SK-N-DZ (cell line): Measurements from ENCODE around the gene GRHPR.
"Not testable (repeated sequence)": the region's sequence is repeated elsewhere in the genome, so short reads cannot be mapped to it uniquely, and the experiment has no call there.

Source experiments
- DNase-seq: peaks from one replicate; pipeline ENCODE4 v3.0.0-alpha.2; 2015; ENCODE audit warnings: low spot score

Gene GRHPR

GRCh38 chr9:37445832-37446231, 23.3 kb downstream of the GRHPR start:
- DNase-seq: no peak

DNA sequence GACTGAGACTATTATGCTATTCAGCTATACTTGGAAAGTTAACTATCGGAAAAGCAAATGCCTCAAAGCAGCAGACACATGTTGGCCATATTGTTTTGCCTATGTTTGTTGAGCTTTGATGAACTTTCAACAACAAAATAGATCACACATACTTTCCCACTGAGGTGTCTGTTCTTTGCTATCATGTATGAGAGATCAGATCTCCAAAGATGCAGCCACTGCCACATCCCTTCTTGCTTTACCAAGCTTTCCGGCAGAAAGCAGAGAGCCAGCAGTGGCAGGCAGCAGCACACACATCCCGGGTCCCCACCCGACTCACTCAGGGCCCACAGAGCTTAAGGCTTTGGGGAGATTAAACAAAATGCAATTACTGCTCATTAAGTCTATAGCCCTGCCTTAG, 23.9 kb downstream of the GRHPR start:
- no peak for DNase-seq

- no peak for DNase-seq
Measured at GRCh38 chr9:37447111-37447510, 24.6 kb downstream of the GRHPR start.

DNA sequence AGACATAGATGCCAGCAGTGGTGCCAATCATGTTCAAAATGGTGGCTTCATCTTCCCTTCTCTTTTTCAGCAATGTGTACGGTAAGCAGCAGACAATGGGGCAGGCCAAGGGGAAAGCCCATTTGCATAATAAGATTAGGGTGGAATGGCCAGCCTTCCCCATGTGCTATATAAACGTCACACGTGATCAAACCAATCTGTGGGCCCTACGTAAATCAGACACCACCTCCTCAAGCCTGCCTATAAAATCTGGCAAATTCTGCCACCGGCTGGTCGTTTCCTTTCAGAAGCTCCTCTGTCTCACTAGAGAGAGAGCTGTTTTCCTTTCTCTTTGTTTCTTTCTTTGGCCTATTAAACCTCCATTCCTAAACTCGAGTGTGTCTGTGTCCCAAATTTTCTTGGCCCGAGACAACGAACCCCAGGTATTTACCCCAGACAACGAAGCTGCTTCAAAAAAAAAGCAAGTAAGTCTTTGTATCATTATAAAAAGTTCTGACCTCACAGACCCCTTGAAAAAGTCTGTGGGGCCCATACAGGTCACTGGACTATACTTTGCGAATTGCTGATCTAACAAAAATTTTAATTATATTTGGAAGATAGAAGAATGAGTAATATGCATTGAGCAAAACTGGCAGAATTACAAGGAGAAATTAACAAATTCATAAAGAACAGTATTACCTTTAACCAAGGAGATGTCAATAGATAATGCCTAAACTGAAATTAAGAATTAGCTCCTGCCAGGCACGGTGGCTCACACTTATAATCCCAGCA, 27.6 kb downstream of the GRHPR start:
- DNase-seq: peak; percentile 85

DNA sequence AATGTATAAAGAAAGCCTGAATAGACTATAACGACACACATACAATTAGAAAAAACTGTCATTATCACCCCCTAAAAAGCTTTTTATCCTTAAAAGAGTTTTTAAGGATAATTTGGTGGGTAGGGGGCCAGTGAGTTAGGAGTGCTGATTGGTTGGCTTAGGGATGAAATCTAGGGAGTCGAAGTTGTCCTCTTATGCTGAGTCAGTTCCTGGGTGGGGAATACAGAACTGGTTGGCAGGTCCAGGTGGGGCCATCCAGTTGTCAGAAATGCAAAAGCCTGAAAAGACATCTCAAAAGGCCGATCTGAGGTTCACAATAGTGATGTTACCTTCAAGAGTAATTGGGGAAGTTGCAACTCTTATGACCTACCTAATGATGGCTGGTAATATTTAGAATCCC, 29.1 kb downstream of the GRHPR start:
- DNase-seq: no peak

DNA sequence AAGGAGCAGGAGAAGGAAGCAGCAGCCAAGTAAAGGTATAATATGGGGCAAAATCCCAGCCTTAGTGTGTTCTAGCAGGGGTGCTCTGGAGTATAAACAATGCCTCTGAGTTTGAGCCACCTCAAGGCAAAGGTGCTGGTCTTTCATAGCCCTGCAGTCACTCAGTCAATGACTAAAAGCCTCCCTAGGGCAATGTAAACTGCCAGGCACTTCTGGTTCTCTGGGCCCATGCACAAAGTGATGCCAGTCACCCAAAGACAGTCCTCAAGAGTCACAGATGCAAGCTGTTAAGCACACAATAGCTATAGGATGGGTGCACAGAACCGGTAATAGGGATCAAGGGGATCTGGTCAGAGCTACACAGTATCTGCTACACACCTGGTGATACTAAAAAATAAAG, 30.1 kb downstream of the GRHPR start:
- DNase-seq: no peak

DNA sequence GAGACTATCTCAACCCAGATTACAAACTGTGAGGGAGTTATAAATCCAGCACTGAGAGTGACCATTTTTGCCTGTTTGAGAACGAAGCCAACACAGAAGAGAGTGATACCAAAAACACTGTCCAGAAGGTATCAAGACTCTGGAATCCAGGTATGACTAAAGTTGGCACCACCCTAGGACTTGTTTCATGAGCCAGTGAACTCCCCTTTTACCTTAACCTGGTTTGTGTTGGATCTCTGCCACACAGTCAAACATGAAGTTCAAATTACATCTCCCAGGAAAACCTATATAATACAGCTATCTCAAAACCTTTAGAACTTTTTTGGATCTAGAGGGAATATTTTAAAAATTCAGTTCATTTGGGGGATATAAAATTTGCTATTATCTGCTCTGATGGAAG, 31.3 kb downstream of the GRHPR start:
- no peak for DNase-seq

DNA sequence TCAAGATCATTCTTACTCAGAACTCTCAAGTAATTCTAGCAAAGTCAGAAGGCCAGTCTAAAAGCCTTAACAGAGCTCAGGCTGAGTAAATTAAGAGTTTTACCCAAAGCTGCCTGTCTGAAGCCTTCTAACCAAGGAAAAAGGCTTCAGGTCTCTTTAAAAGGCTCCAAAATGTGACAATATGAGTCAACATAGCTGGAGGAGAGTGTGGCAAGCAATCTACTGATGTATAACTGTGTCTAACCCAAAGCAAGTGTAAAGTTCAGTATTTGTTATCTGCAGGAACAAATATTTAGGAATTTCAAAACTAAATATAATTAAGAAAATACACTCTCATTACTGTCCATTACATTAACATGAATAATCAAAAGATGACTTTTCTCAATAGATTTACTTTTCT, 31.7 kb downstream of the GRHPR start:
- DNase-seq: no peak

- no peak for DNase-seq
Measured at GRCh38 chr9:37455884-37456647, 33.6 kb downstream of the GRHPR start.

DNA sequence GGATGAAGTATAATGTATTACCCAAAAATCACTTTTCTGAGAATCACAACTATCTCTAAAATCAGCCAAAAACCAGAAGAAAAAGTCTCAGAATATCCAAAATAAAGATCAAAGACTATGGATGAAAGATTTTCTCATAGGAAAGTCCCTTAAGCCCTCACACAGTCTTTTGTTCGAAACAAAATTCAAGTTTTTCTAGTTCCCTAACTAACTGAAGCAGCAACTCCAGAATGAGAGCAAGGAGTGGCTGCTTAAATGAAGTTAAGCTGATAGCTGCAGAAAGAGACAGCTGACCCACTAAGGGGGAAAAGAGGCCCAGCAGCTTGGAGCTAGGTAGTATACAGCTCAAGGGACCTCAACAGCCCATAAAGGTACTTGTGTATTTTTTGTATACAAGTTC, 34.3 kb downstream of the GRHPR start:
- DNase-seq: no peak

DNA sequence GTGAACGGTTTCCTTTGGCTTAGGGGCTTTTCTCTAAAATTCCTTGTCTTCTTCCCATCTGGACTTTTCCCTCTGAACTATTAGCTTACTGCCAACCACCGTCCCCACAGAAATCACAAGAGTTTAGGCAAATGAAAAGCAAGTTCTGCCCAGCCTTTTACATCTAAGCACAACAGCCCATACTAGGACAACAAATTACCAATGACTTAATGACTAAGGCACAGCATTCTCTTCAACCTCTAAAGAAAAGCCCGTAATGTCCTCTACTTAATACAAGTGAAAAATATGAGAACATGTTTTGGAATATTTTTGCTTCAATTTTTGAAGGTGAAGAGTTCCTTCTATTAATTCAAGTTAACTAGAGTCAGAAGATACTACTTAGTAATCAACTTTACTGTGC, 41.5 kb downstream of the GRHPR start:
- DNase-seq: no peak

DNA sequence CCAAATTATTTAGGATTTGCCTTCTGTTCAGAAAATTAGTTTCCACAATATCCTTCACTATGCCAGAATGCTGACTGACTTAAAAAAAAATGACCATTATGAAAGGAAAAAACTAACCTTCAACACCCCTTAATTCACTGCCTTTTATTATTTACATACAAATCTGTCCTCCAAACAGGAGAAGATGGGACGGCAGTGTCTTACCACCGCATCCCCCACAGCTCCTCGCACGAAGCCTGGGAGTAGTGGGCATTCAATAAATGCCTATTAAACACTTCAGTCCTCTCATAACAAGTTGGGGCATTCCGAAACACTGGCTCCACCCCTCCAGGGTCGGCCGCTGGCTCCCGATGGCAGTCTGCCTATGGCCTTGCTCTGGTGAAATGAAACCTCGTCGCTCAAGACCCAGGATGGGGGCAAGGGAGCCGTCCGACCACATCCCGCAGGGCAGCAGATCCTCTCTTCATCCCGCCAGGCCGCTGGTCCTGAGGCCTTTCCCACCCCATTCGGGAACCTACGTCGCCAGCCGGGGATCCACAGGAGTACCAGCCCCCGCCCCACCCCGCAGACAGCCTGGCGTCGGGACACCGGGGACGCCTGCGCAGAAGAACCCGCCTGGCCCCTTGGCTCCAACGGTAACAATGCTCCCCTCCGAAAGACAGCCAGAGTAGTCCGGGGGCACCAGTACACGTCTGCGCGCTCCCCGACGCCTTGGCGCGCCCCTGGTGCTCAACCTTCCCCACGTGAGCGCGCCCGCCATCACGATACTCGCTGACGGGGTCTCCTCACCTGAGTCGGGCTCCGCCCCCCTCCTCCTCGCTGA, 42.1 kb downstream of the GRHPR start:
- DNase-seq: no peak

DNA sequence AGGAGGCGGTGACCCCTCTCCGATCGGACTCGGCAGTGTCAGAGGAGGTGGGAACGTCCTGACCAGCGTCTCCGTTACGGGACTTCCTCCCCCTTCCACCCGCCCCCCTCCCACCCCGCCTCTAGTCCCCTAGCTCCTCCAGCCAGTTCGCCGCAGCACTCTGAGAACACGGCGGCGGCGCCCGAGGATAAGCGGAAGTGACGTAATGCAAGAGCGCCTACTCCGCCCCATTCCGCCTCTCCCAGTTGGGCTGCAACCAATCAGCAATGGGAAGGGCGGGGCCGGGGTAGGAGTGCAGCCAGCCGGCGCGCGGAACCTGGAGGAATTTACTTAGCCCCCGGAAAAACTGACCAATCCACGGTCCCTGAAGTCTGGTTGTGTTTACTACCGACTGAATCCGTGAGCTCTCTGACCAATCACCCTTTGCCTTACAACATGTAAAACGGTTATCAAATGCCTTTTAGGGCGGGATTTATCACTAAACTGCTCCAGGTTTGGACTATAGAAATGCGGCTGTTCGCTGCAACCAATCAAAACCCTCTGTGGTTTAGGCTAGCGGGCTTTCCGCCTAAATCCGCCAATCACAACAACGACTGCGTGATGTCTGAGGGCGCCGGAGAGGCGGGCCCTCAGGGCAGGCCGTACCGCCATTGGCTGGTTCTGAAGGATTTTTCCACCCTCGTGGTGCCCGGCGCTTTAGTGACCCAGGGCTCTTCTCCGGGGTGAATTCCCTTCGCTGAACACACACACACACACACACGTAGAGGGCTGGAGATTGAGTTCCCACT, 42.9 kb downstream of the GRHPR start, which contains the start of gene ZBTB5:
Gene ZBTB5 (minus strand): TSS at position 202 of the 788 bp plus-strand sequence. CDS start 22,899 bp downstream, outside the sequence.
- peak; percentile 100 for DNase-seq

GRCh38 chr9:37466037-37466709, 43.7 kb downstream of the GRHPR start:
- peak; percentile 90 for DNase-seq

DNA sequence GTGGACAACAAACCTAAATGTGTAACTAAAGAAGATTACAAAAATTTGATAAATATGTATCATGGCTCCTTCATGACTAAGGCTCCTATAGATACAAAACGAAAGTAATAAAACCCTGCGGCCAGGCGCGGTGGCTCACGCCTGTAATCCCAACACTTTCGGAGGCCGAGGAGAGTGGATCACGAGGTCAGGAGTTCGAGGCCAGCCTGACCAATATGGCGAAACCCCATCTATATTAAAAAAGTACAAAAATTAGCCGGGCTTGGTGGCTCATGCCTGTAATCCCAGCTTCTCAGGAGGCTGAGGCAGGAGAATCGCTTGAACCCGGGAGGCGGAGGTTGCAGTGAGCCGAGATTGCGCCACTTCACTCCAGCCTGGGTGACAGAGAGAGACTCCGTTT, 45.0 kb downstream of the GRHPR start:
- not testable (repeated sequence) for DNase-seq

DNA sequence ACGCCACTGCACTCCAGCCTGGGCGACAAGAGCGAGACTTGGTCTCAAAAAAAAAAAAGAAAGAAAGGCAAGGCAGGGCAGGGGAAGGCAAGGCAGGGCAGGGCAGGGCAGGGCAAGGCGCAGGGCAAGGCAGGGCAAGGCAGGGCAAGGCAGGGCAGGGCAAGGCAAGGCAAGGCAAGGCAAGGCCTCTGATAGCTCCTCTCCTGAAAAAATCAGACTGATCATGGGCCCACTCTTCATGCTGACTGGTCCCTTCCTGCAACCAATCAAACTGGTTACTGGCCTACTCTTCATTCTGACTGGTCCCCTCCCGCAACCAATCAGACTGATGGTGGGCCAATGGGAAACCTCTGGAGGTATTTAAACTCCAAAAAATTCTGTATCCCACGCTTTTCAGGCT, 46.1 kb downstream of the GRHPR start:
- DNase-seq: no peak

DNA sequence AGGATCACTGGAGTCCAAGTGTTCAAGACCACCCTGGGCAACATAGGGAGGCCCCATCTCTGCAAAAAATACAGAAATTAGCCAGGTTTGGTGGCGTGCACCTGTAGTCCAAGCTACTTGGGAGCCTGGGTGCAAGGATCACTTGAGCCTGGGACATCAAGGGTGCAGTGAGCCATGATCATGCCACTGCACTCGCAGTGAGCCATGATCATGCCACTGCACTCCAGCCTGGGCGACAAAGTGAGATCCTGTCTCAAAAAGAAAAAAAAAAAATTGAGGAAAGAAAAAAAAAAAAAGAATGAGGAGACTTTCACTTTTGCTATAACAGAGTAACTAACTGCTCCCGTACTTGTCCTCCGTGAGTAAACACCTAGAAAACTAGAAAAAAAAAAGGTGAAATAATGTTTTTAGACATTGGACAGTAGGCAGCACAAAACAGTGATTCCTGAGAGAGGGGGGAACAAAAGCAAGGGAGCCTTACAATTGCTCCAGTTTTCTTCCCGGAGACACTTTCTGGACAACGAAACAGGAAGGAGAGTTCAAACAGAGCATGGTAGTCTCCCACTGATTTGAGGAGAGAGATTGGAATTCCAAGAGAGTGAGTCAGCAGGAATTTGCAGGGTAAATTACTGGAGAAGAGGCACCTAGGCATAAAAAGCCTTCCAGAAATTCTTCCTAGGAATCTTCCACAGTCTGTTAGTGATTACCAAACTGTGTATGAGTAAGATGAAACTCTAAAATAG, 49.6 kb downstream of the GRHPR start:
- DNase-seq: no peak

DNA sequence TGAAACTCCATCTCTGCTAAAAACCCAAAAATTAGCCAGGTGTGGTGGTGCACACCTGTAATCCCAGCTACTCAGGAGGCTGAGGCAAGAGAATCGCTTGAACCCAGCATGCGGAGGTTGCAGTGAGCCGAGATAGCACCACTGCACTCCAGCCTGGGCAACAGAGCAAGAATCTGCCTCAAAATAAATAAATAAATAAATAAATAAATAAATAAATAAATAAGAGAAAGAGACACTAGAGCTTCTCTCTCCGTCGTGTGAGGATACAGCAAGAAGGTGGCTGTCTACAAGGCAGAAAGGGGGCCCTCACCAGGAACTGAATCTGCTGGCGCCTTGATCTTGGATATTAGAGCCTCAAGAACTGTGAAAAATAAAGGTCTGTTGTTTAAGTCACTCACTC, 51.5 kb downstream of the GRHPR start:
- DNase-seq: not testable (repeated sequence)

DNA sequence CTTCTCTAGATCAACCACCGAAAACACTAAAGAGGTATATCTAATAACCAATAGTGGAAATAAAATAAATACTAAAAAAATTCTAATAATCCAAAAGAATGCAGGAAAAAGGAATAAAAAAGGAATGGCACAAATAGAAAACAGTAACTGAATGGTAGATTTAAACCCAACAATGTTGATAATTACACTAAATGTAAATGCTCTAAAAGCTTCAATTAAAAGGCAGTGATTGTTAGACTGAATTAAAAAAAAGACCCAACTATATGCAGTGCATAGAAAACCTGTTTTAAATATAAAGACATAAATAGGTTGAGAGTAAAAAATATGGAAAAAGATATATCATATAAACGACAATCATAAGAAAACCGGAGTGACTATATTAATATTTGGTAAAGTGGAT, 51.9 kb downstream of the GRHPR start:
- DNase-seq: no peak

GRCh38 chr9:37476930-37477329, 54.4 kb downstream of the GRHPR start:
- DNase-seq: no peak
